GM12878 (cell line): ENCODE measurements around the gene ACTR1A. TPM values are rescaled to one million over a fixed set of nuclear protein-coding genes. Genes with fewer than 3 reads are reported as not detected.

Source experiments
- ATAC-seq: fragments of 200-7000 bp; cut with Tn5 transposase; 3 replicates; pipeline ENCODE4 v1.9.1; 2020; ENCODE audit warnings: mild to moderate bottlenecking, moderate library complexity
- BruUV-seq: library from RNA; stranded (reverse); fragments of 400-500 nt; replicated peaks from 2 replicates; lab custom pipeline; 2021; lab: Mats Ljungman, UMichigan
- CTCF ChIA-PET: fragments of 300-600 bp; sonication (Branson Sonifier 250); formaldehyde crosslinking; extraction: SDS; loops from one replicate; lab custom pipeline; 2021; ENCODE audit warnings: inconsistent platforms; lab: Yijun Ruan, JAX
- POLR2A ChIA-PET: fragments of 350-600 bp; formaldehyde crosslinking; extraction: SDS; loops from one replicate; lab custom pipeline; 2021; ENCODE audit warnings: inconsistent platforms; lab: Charles Lee
- RAD21 ChIA-PET: fragments of 300-600 bp; sonication (Branson Sonifier 250); formaldehyde crosslinking; loops from one replicate; lab custom pipeline; 2023; ENCODE audit warnings: antibody characterized with exemption; ENCODE audit not compliant: unreplicated experiment; lab: Charles Lee
- SMC1A ChIA-PET: fragments of 300-600 bp; sonication (Branson Sonifier 250); formaldehyde crosslinking; loops from one replicate; lab custom pipeline; 2023; ENCODE audit not compliant: unreplicated experiment, uncharacterized antibody; lab: Charles Lee
- DNase-seq: peaks from one replicate; pipeline ENCODE4 v3.0.0-alpha.2; 2011; ENCODE audit warnings: low read depth, low spot score
- FAIRE-seq: peaks from 3 replicates; lab custom pipeline; 2011; peaks lifted over from hg19 to GRCh38; lab: Jason Lieb, UNC
- H2AFZ ChIP-seq: 2 replicates; pipeline ENCODE4 v1.6.0; 2011; ENCODE audit warnings: low read depth, low read length, control low read depth; ENCODE audit not compliant: control insufficient read depth
- H3K27ac ChIP-seq: 2 replicates; pipeline ENCODE4 v1.5.1; 2011; ENCODE audit warnings: control low read depth; ENCODE audit not compliant: control insufficient read depth, insufficient read depth
- H3K27me3 ChIP-seq, 2 experiments: replicated peaks in 1 of 2; 2 replicates each; pipeline versions ENCODE4 v1.6.0 to v1.6.1; 2011; ENCODE audit warnings: low read length in 1 of 2; ENCODE audit not compliant: control insufficient read depth in 2 of 2, insufficient read depth in 2 of 2
- H3K36me3 ChIP-seq, 2 experiments: 2 replicates each; pipeline ENCODE4 v1.5.1; 2011; ENCODE audit warnings: low read length in 1 of 2; ENCODE audit not compliant: control insufficient read depth in 2 of 2, insufficient read depth in 2 of 2
- H3K4me1 ChIP-seq: 2 replicates; pipeline ENCODE4 v1.6.1; 2011; ENCODE audit warnings: mild to moderate bottlenecking, low read length, moderate library complexity, mixed read lengths; ENCODE audit not compliant: control insufficient read depth, insufficient read depth
- H3K4me2 ChIP-seq: 2 replicates; pipeline ENCODE4 v1.6.0; 2011; ENCODE audit warnings: control low read depth; ENCODE audit not compliant: control insufficient read depth, insufficient read depth
- H3K4me3 ChIP-seq: fragments of 200-600 bp; sonication (generic); 2 replicates; pipeline ENCODE4 v1.5.1; 2016
- H3K79me2 ChIP-seq: 2 replicates; pipeline ENCODE4 v1.6.0; 2011; ENCODE audit warnings: low read length; ENCODE audit not compliant: control insufficient read depth, insufficient read depth
- H3K9ac ChIP-seq: 2 replicates; pipeline ENCODE4 v1.8.0; 2011; ENCODE audit warnings: low read length, control low read depth, mixed read lengths; ENCODE audit not compliant: control insufficient read depth, insufficient read depth
- H3K9me3 ChIP-seq: replicated peaks from 3 replicates; pipeline ENCODE4 v1.5.1; 2011; ENCODE audit warnings: mild to moderate bottlenecking, low read length; ENCODE audit not compliant: control insufficient read depth, insufficient read depth
- H4K20me1 ChIP-seq: 2 replicates; pipeline ENCODE4 v1.6.0; 2011; ENCODE audit not compliant: control insufficient read depth, insufficient read depth
- CBX3 ChIP-seq: fragments of 200-600 bp; sonication (generic); IDR thresholded peaks from 2 replicates; pipeline ENCODE4 v1.6.1; 2016; ENCODE audit warnings: low read depth, borderline replicate concordance
- CHD1 ChIP-seq: IDR thresholded peaks from 2 replicates; pipeline ENCODE4 v1.6.1; 2012; ENCODE audit warnings: low read depth, low read length, improper control_type of control experiment
- JUND ChIP-seq: IDR thresholded peaks from 2 replicates; pipeline ENCODE4 v1.6.1; 2012; ENCODE audit warnings: low read depth, mild to moderate bottlenecking, low read length, improper control_type of control experiment, moderate library complexity
- MEF2A ChIP-seq: IDR thresholded peaks from 2 replicates; pipeline ENCODE4 v1.6.1; 2011; ENCODE audit warnings: low read depth, mild to moderate bottlenecking, low read length, moderate library complexity; ENCODE audit not compliant: insufficient read depth
- NFIC ChIP-seq: IDR thresholded peaks from 2 replicates; pipeline ENCODE4 v1.6.1; 2012; ENCODE audit warnings: low read depth, mild to moderate bottlenecking, inconsistent platforms, low read length, moderate library complexity
- NR2C2 ChIP-seq: IDR thresholded peaks from 2 replicates; pipeline ENCODE4 v1.6.1; 2011; ENCODE audit warnings: borderline replicate concordance, low read depth; ENCODE audit not compliant: control insufficient read depth, insufficient read length
- RUNX3 ChIP-seq: IDR thresholded peaks from 2 replicates; pipeline ENCODE4 v1.6.1; 2012; ENCODE audit warnings: low read length, inconsistent platforms
- WGBS: methylation state at CpG from one replicate; pipeline ENCODE4 v1.1.6; 2016; ENCODE audit warnings: low lambda C conversion rate; ENCODE audit not compliant: insufficient replicate concordance, insufficient coverage; ENCODE audit errors: missing lambda C conversion rate; 5-methylcytosine and 5-hydroxymethylcytosine counted together
- in situ Hi-C: fragments of 300-500 bp; cut with MboI; formaldehyde crosslinking; loops from 9 replicates; pipeline ENCODE4 v1.14.3; 2018; ENCODE audit warnings: mixed read lengths
- intact Hi-C: fragments of 100-400 bp; cut with micrococcal nuclease; formaldehyde crosslinking; loops from one replicate; pipeline ENCODE4 v1.14.2; 2022; ENCODE audit not compliant: unreplicated experiment
- polyA plus RNA-seq, 11 experiments: library from polyadenylated mRNA; depleted of rRNA in 4 of 11; unstranded in 6 of 11; stranded (reverse) in 5 of 11; fragments of >200 nt; fragmentation: Nextera tagmentation in 4 of 11; fragmentation: Illumina TruSeq in 1 of 11; extraction: Ambion mirVana in 4 of 11; extraction: Trizol in 1 of 11; gene quantifications; 1 replicate in 1 of 11; 2 replicates in 10 of 11; pipeline versions ENCODE4 v1.2.1 to v1.2.3, GENCODE V29; 2011 to 2016; ENCODE audit warnings: inconsistent platforms in 2 of 11, missing spikeins in 2 of 11, low read depth in 1 of 11
- total RNA-seq, 4 experiments: library from RNA; depleted of rRNA in 3 of 4; stranded (reverse); fragments of >200 nt in 3 of 4; fragmentation: Illumina TruSeq in 1 of 4; extraction: Trizol in 1 of 4; gene quantifications; 2 replicates each; pipeline versions ENCODE4 v1.2.1 to v1.2.3, GENCODE V29; 2013 to 2021
- TF ChIP-seq, protein P1 (sequence below): fragments of 450-650 bp; IDR thresholded peaks from 2 replicates; pipeline ENCODE4 v1.6.1; 2014; ENCODE audit warnings: mild to moderate bottlenecking
- TF ChIP-seq, protein P2 (sequence below): fragments of 150-350 bp; IDR thresholded peaks from 2 replicates; pipeline ENCODE4 v1.6.1; 2016; ENCODE audit warnings: low read depth, low read length
- TF ChIP-seq, protein P3 (sequence below): fragments of 450-650 bp; IDR thresholded peaks from 2 replicates; pipeline ENCODE4 v1.6.1; 2017; ENCODE audit warnings: mild to moderate bottlenecking, moderate library complexity

ACTR1A gene
- total and polyA plus RNA-seq, 10 of the 15 experiments (the other 5 are each of a cell fraction or from before 2014, with no cell fraction given): 43.0 to 110 (median 78.9) TPM

DNA sequence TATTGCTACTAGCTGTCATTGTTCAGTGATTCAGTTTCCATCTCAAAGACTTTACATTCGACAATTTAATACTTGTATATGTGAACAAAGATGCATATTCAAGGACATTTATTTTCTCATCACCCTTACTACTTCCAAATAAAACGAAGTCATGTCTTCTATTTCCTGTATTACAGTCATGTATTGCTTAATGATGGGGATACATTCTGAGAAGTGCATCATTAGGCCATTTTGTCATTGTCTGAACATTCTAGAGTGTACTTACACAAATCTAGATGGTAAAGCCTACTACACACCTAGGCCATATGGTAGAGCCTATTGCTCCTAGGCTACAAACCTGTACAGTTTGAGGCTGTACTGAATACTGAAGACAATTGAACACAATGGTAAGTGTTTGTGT is 57.7 kb downstream of the ACTR1A start (continued):
- TF ChIP-seq, protein P1, sequence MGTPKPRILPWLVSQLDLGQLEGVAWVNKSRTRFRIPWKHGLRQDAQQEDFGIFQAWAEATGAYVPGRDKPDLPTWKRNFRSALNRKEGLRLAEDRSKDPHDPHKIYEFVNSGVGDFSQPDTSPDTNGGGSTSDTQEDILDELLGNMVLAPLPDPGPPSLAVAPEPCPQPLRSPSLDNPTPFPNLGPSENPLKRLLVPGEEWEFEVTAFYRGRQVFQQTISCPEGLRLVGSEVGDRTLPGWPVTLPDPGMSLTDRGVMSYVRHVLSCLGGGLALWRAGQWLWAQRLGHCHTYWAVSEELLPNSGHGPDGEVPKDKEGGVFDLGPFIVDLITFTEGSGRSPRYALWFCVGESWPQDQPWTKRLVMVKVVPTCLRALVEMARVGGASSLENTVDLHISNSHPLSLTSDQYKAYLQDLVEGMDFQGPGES: no peak
- TF ChIP-seq, protein P2, sequence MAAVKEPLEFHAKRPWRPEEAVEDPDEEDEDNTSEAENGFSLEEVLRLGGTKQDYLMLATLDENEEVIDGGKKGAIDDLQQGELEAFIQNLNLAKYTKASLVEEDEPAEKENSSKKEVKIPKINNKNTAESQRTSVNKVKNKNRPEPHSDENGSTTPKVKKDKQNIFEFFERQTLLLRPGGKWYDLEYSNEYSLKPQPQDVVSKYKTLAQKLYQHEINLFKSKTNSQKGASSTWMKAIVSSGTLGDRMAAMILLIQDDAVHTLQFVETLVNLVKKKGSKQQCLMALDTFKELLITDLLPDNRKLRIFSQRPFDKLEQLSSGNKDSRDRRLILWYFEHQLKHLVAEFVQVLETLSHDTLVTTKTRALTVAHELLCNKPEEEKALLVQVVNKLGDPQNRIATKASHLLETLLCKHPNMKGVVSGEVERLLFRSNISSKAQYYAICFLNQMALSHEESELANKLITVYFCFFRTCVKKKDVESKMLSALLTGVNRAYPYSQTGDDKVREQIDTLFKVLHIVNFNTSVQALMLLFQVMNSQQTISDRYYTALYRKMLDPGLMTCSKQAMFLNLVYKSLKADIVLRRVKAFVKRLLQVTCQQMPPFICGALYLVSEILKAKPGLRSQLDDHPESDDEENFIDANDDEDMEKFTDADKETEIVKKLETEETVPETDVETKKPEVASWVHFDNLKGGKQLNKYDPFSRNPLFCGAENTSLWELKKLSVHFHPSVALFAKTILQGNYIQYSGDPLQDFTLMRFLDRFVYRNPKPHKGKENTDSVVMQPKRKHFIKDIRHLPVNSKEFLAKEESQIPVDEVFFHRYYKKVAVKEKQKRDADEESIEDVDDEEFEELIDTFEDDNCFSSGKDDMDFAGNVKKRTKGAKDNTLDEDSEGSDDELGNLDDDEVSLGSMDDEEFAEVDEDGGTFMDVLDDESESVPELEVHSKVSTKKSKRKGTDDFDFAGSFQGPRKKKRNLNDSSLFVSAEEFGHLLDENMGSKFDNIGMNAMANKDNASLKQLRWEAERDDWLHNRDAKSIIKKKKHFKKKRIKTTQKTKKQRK: no peak

DNA sequence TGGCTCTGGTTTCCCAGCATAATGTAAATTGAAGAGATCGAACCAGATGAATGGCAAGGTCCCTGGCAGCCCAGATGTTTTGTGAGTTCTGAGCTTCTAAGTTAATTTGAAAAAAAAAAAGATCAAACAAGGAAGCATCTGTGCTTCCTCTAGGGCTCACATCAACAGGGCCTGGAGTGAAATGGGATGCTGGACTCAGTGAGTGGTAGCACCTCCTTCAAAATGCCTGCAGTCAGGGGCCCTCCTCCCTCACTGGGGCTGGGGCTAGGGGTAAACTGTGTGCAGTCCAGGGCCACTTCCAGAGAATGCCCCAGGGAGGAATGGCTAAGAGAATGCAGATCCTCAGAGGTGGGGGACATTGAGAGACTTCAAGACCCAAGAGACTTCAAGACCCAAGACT is 64.1 kb downstream of the ACTR1A start:
- ChIA-PET POLR2A (interaction anchor here (1.3 kb wide), 1 partner anchor 12 kb away, joined by 14 read pairs; the partner anchor contains the start of gene C10orf95), SMC1A (no interaction called here), CTCF (no interaction called here), RAD21 (no interaction called here)
- Histone ChIP-seq H3K9me3 (no peaks in the 10 kb centered on the region), H3K36me3 (no peaks in the 10 kb centered on the region), H2AFZ (no peak overlapping the region), H3K9ac (no peak overlapping the region), H3K79me2 (no peaks in the 10 kb centered on the region; the same call in 1 of the 2 replicates), H3K27me3 (no peaks in the 10 kb centered on the region), H3K4me2 (no peak overlapping the region), H3K27ac (no peak overlapping the region), H3K4me3 (no peak overlapping the region), H4K20me1 (no peaks in the 10 kb centered on the region), H3K4me1 (peaks cover 22% of the 10 kb centered on the region)
- TF ChIP-seq NR2C2 (no peak), CBX3 (no peak), CHD1 (no peak), NFIC (no peak), RUNX3 (no peak), MEF2A (no peak), JUND (no peak)
- TF ChIP-seq, protein P3, sequence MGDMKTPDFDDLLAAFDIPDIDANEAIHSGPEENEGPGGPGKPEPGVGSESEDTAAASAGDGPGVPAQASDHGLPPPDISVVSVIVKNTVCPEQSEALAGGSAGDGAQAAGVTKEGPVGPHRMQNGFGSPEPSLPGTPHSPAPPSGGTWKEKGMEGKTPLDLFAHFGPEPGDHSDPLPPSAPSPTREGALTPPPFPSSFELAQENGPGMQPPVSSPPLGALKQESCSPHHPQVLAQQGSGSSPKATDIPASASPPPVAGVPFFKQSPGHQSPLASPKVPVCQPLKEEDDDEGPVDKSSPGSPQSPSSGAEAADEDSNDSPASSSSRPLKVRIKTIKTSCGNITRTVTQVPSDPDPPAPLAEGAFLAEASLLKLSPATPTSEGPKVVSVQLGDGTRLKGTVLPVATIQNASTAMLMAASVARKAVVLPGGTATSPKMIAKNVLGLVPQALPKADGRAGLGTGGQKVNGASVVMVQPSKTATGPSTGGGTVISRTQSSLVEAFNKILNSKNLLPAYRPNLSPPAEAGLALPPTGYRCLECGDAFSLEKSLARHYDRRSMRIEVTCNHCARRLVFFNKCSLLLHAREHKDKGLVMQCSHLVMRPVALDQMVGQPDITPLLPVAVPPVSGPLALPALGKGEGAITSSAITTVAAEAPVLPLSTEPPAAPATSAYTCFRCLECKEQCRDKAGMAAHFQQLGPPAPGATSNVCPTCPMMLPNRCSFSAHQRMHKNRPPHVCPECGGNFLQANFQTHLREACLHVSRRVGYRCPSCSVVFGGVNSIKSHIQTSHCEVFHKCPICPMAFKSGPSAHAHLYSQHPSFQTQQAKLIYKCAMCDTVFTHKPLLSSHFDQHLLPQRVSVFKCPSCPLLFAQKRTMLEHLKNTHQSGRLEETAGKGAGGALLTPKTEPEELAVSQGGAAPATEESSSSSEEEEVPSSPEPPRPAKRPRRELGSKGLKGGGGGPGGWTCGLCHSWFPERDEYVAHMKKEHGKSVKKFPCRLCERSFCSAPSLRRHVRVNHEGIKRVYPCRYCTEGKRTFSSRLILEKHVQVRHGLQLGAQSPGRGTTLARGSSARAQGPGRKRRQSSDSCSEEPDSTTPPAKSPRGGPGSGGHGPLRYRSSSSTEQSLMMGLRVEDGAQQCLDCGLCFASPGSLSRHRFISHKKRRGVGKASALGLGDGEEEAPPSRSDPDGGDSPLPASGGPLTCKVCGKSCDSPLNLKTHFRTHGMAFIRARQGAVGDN: no peak
- ATAC-seq (no peak), DNase-seq (no peak), FAIRE-seq (no peak)
- WGBS: 100% methylated on average over 1 of the region's 1 CpG
- intact Hi-C loops (no loop called here), in situ Hi-C loops (no loop called here)
- TSS peak; percentile 54 for BruUV-seq
